Endothelial cell of umbilical vein (primary cell): ENCODE data around the gene FAM168B. TPM values are rescaled to one million over a fixed set of nuclear protein-coding genes. Genes with fewer than 3 reads are reported as not detected.

Experiments used
- BruUV-seq: library from RNA; stranded (reverse); fragments of 400-500 nt; replicated peaks from 2 replicates; lab custom pipeline; 2021; lab: Mats Ljungman, UMichigan
- CTCF ChIA-PET: fragments of 300-600, 350-600 bp; sonication (Branson Sonifier 250); formaldehyde crosslinking; loops from one replicate; lab custom pipeline; 2021; ENCODE audit warnings: antibody characterized with exemption, inconsistent platforms; lab: Charles Lee
- POLR2A ChIA-PET: fragments of 300-600, 350-600 bp; sonication (Branson Sonifier 250); formaldehyde crosslinking; loops from one replicate; lab custom pipeline; 2021; ENCODE audit warnings: antibody characterized with exemption, inconsistent platforms; lab: Charles Lee
- DNase-seq: peaks from one replicate; pipeline ENCODE4 v3.0.0-alpha.2; 2011; ENCODE audit warnings: low read depth, low spot score
- FAIRE-seq: peaks from 2 replicates; lab custom pipeline; 2011; peaks lifted over from hg19 to GRCh38; lab: Jason Lieb, UNC
- H2AFZ ChIP-seq: 2 replicates; pipeline ENCODE4 v1.6.0; 2012; ENCODE audit warnings: low read depth, low read length, control low read depth, inconsistent platforms
- H3K27ac ChIP-seq: 2 replicates; pipeline ENCODE4 v1.5.1; 2011; ENCODE audit warnings: low read depth, mild to moderate bottlenecking, control low read depth, low read length, moderate library complexity; ENCODE audit not compliant: insufficient read depth
- H3K27me3 ChIP-seq, 2 experiments: 2 replicates each; pipeline versions ENCODE4 v1.6.0 to v1.6.1; 2011; ENCODE audit warnings: low read length in 2 of 2, mixed read lengths in 1 of 2; ENCODE audit not compliant: control insufficient read depth in 2 of 2, insufficient read depth in 2 of 2
- H3K36me3 ChIP-seq, 2 experiments: 2 replicates in 1 of 2; 3 replicates in 1 of 2; pipeline ENCODE4 v1.5.1; 2011; ENCODE audit warnings: low read length in 2 of 2, mild to moderate bottlenecking in 1 of 2, moderate library complexity in 1 of 2; ENCODE audit not compliant: control insufficient read depth in 2 of 2, insufficient read depth in 2 of 2; ENCODE audit errors: extremely low read depth in 1 of 2
- H3K4me1 ChIP-seq: 3 replicates; pipeline ENCODE4 v1.5.1; 2011; ENCODE audit warnings: mild to moderate bottlenecking, low read length; ENCODE audit not compliant: control insufficient read depth, insufficient read depth; ENCODE audit errors: extremely low read depth
- H3K4me2 ChIP-seq: 2 replicates; pipeline ENCODE4 v1.6.1; 2011; ENCODE audit warnings: low read length, control low read depth, mixed read lengths; ENCODE audit not compliant: insufficient read depth
- H3K4me3 ChIP-seq, 3 experiments: fragments of 200-600 bp in 1 of 3; sonication (generic), shearing (Covaris generic) in 1 of 3; replicated peaks in 1 of 3; 2 replicates each; pipeline ENCODE4 v1.5.1; 2011 to 2016; ENCODE audit warnings: control low read depth in 3 of 3, low read length in 3 of 3, mild to moderate bottlenecking in 2 of 3, inconsistent platforms in 1 of 3, low read depth in 1 of 3, moderate library complexity in 1 of 3; ENCODE audit not compliant: insufficient read depth in 1 of 3
- H3K79me2 ChIP-seq: 2 replicates; pipeline ENCODE4 v1.6.0; 2012; ENCODE audit warnings: low read length, inconsistent platforms; ENCODE audit not compliant: control insufficient read depth, insufficient read depth
- H3K9ac ChIP-seq: replicated peaks from 2 replicates; pipeline ENCODE3; 2011; ENCODE audit warnings: low read length, control low read depth; ENCODE audit not compliant: insufficient read depth; ENCODE audit errors: extremely low read depth
- H3K9me1 ChIP-seq: replicated peaks from 3 replicates; pipeline ENCODE4 v1.6.0; 2011; ENCODE audit warnings: mild to moderate bottlenecking, low read length; ENCODE audit not compliant: control insufficient read depth, insufficient read depth; ENCODE audit errors: extremely low read depth
- H3K9me3 ChIP-seq: replicated peaks from 2 replicates; pipeline ENCODE4 v1.5.1; 2012; ENCODE audit warnings: low read length, inconsistent platforms; ENCODE audit not compliant: control insufficient read depth, insufficient read depth
- H4K20me1 ChIP-seq: replicated peaks from 2 replicates; pipeline ENCODE3; 2011; ENCODE audit warnings: mild to moderate bottlenecking, low read length; ENCODE audit not compliant: control insufficient read depth, insufficient read depth; ENCODE audit errors: extremely low read depth
- CTCF ChIP-seq, 2 donors: IDR thresholded peaks; 1 replicate in 1 of 2; 2 replicates in 1 of 2; pipeline ENCODE4 v1.5.1; 2011; ENCODE audit warnings: low read length in 2 of 2, mild to moderate bottlenecking in 2 of 2, moderate library complexity in 2 of 2, control low read depth in 1 of 2, inconsistent platforms in 1 of 2, low read depth in 1 of 2; ENCODE audit not compliant: insufficient read depth in 1 of 2; ENCODE audit errors: extremely low read depth in 1 of 2
- EZH2 ChIP-seq: IDR thresholded peaks from 2 replicates; pipeline ENCODE4 v1.6.1; 2012; ENCODE audit warnings: borderline replicate concordance, low read depth, mild to moderate bottlenecking, moderate library complexity, low read length, inconsistent platforms; ENCODE audit not compliant: severe bottlenecking
- FOS ChIP-seq: IDR thresholded peaks from 2 replicates; pipeline ENCODE4 v1.6.1; 2011; ENCODE audit warnings: mild to moderate bottlenecking, low read length, moderate library complexity, borderline replicate concordance; ENCODE audit not compliant: insufficient read depth
- GATA2 ChIP-seq: IDR thresholded peaks from 2 replicates; pipeline ENCODE4 v1.7.0; 2011; ENCODE audit warnings: low read depth, mild to moderate bottlenecking, moderate library complexity, mixed read lengths, low read length; ENCODE audit not compliant: insufficient read length, insufficient read depth
- JUN ChIP-seq: IDR thresholded peaks from 2 replicates; pipeline ENCODE4 v1.6.1; 2011; ENCODE audit warnings: borderline replicate concordance, low read depth; ENCODE audit not compliant: insufficient read length, insufficient read depth
- MAX ChIP-seq: IDR thresholded peaks from 2 replicates; pipeline ENCODE4 v1.6.1; 2011; ENCODE audit not compliant: insufficient read depth, insufficient read length
- MYC ChIP-seq: IDR thresholded peaks from one replicate; pipeline ENCODE4 v1.6.1; 2011; ENCODE audit warnings: mild to moderate bottlenecking, low read depth, low read length
- POLR2A ChIP-seq: IDR thresholded peaks from 2 replicates; pipeline ENCODE4 v1.6.1; 2012; ENCODE audit warnings: low read depth, mild to moderate bottlenecking, control low read depth, low read length
- POLR2AphosphoS5 ChIP-seq: IDR thresholded peaks from 2 replicates; pipeline ENCODE4 v1.6.1; 2012; ENCODE audit warnings: low read depth, mild to moderate bottlenecking, control low read depth, low read length, moderate library complexity; ENCODE audit not compliant: insufficient read depth
- dilution Hi-C: fragments of 300-500 bp; cut with MboI; formaldehyde crosslinking; loops from one replicate; pipeline ENCODE4 v1.15.0; 2019; ENCODE audit warnings: low sequenced_read_pairs; ENCODE audit not compliant: extremely low pct_ligation_motif_present
- intact Hi-C: fragments of 100-400 bp; cut with micrococcal nuclease; formaldehyde crosslinking; loops from one replicate; pipeline ENCODE4 v1.10.0; 2022
- polyA plus RNA-seq, 4 experiments: library from polyadenylated mRNA; depleted of rRNA in 3 of 4; stranded (reverse) in 3 of 4; unstranded in 1 of 4; fragments of >200 nt; gene quantifications; 2 replicates each; pipeline versions ENCODE4 v1.2.1 to v1.2.3, GENCODE V29; 2011 to 2012; ENCODE audit warnings: missing spikeins in 1 of 4
- total RNA-seq: library from RNA; stranded (reverse); gene quantifications from 2 replicates; pipeline ENCODE4 v1.2.3, GENCODE V29; 2021

FAM168B gene
- total and polyA plus RNA-seq, 2 donors (not counting 3 experiments of a cell fraction or from before 2014, with no cell fraction given): 109 to 183 TPM

GRCh38 chr2:131036696-131037397 lies 56.4 kb downstream of the FAM168B start:
- Histone ChIP-seq H2AFZ (no peak overlapping the region), H3K4me2 (no peak overlapping the region), H3K9ac (no peak overlapping the region), H3K27me3 (peaks cover 50 to 58% of the 10 kb centered on the region in 2 experiments), H3K27ac (no peak overlapping the region), H3K4me1 (no peaks in the 10 kb centered on the region), H3K36me3 (no peaks in the 10 kb centered on the region), H4K20me1 (no peaks in the 10 kb centered on the region), H3K9me1 (no peaks in the 10 kb centered on the region), H3K4me3 (no peak overlapping the region), H3K9me3 (no peaks in the 10 kb centered on the region), H3K79me2 (no peaks in the 10 kb centered on the region)
- DNase-seq (no peak), FAIRE-seq (no peak)
- intact Hi-C loops (no loop called here), dilution Hi-C loops (no loop called here)
- ChIA-PET CTCF (interaction anchor here (1.6 kb wide), 1 partner anchor 14 kb away, joined by 5 read pairs; no protein-coding TSS in a partner anchor), POLR2A (no interaction called here)
- TF ChIP-seq MAX (no peak), GATA2 (no peak), JUN (no peak), EZH2 (no peak), MYC (no peak), POLR2AphosphoS5 (no peak), CTCF (IDR thresholded peaks at IDR 0.05; ENCODE audit: extremely low read depth in 1 of 2, insufficient read depth in 1 of 2, low read depth in 1 of 2, low read length in 2 of 2) (no peak), POLR2A (no peak), FOS (no peak)
- BruUV-seq: no TSS peak
